Superior temporal gyrus (tissue), 1 donor: Measurements from ENCODE around the gene HNF4A.
A peak's percentile ranks its signal among the peaks of the same experiment; 100 is the strongest.

ENCODE experiments used
- DNase-seq: peaks from one replicate; pipeline ENCODE4 v3.0.0-alpha.2; 2016; ENCODE audit errors: extremely low spot score

Gene HNF4A

GRCh38 chr20:44424039-44424495 is 68.6 kb downstream of the HNF4A start:
- no peak for DNase-seq

DNA sequence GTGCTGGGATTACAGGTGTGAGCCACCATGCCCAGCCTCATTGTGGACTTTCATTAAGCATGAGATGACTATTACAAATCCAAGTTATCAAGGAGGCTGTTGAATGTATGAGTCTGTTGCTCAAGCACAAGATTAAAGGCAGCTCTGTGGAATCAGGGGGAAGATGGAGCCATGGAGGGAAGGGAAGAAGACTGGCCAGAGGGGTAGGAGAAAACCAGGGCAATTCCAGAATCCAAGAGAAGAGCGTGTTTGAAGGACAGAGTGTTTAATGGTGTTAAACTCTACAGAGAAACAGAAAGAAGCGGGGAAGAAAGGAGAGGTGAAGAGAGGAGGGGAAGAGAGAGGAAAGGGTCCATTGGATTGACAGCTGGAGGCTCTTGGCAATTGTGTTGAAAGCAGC is 70.4 kb downstream of the HNF4A start:
- DNase-seq = no peak

- DNase-seq = peak; percentile 67
These were observed 71.6 kb downstream of the HNF4A start for GRCh38 chr20:44426879-44427790.

DNA sequence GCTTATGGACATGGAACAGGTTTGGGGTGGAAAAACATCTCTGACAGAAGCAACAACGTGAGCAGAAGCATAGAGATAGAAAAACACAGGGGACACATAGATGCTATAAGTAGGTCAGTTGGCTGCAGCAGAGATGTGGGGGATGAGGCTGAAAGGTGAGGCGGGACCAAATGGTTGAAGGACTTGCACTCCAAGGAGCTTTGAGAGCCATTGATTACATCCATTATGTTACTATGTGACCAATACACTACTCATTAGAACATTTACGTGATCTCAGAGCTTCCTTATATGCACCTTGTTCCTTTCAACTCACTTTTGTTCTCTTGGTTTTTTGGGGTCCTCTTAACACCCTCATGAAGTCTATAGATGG is 72.3 kb downstream of the HNF4A start:
- DNase-seq = no peak

DNA sequence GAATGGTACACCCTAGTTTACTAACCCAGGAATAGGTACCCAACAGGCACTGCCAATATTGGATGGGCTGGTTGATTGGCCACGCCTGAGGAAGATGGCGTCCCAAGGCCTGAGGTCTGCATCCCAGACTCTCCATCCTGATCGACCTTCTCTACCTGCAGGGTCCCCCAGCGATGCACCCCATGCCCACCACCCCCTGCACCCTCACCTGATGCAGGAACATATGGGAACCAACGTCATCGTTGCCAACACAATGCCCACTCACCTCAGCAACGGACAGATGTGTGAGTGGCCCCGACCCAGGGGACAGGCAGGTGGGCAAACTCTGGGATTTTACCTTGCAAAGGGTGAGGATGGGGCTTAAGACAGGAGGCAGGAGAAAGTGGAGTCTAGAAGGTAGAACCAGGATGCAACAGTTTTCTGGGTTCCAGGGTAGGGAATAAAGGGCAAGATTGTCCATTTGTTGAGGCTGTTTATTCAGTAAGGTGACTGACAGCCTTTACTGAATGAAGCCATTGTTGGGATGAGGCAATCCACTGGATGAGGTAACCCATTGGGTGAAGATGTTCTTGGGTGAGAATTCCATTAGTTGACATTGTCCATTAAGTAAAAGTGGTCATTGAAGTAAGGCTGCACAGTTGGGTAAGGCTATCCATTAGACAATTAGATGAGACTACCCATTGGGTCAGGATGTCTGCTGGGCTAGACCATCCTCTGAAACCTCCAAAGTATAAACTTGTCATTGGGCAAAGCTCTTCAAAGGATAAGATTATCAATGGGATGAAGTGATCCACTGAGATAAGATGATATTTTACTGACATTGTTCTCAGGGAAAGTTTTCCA is 72.9 kb downstream of the HNF4A start:
- no peak for DNase-seq

- DNase-seq = no peak
These were observed 73.5 kb downstream of the HNF4A start for GRCh38 chr20:44429017-44429339.

GRCh38 chr20:44429419-44430269 is 74.1 kb downstream of the HNF4A start:
- DNase-seq = no peak

GRCh38 chr20:44430270-44431065 is 75.0 kb downstream of the HNF4A start:
- no peak for DNase-seq

DNA sequence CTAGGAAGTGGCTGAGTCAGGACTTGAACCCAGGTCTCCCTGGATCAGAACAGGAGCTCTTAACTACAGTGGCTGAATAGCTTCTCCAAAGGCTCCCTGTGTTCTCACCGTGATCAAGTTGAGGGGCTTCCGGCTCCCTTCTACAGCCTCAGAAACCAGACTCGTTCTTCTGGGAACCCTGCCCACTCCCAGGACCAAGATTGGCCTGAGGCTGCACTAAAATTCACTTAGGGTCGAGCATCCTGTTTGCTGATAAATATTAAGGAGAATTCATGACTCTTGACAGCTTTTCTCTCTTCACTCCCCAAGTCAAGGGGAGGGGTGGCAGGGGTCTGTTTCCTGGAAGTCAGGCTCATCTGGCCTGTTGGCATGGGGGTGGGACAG is 75.6 kb downstream of the HNF4A start:
- no peak for DNase-seq

DNA sequence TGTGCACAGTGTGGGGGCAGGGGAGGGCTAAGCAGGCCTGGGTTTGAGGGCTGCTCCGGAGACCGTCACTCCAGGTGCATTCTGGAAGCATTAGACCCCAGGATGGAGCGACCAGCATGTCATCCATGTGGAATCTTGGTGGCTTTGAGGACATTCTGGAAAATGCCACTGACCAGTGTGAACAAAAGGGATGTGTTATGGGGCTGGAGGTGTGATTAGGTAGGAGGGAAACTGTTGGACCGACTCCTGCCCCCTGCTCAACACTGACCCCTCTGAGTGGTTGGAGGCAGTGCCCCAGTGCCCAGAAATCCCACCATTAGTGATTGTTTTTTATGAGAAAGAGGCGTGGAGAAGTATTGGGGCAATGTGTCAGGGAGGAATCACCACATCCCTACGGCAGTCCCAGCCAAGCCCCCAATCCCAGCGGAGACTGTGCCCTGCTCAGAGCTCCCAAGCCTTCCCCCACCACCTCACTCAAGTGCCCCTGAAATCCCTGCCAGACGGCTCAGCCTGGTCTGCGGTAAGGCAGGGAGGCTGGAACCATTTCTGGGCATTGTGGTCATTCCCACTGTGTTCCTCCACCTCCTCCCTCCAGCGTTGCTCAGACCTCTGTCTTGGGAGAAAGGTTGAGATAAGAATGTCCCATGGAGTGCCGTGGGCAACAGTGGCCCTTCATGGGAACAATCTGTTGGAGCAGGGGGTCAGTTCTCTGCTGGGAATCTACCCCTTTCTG is 76.2 kb downstream of the HNF4A start:
- no peak for DNase-seq

- DNase-seq = no peak
These were observed 77.4 kb downstream of the HNF4A start for GRCh38 chr20:44432618-44433577.

GRCh38 chr20:44433751-44434538 is 78.4 kb downstream of the HNF4A start:
- no peak for DNase-seq

DNA sequence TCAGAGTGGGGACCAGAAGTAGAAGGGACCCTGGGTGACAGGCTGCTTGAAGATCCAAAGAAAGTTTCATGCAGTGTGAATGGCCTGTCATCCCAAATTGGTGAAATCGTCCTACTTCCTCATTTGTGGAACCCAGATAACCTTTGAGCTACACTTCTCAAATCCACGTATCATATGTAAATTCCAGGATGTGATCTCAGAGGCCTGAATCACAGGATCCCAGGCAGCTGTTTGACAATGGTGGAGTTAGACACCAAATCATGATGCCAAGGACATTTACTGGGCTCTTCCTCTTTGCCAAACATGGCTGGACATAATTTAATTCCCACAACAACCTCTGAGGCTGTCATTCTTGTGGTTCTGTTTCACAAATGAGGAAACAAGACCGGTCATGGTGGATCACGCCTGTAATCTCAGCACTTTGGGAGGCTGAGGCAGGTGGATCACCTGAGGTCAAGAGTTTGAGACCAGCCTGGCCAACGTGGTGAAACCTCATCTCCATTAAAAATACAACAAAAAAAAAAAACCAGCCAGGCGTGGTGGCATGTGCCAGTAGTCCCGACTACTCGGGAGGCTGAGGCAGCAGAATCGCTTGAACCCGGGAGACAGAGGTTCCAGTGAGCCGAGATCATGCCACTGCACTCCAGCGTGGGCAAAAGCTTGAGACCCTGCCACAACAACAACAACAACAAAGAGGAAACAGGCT is 80.3 kb downstream of the HNF4A start:
- no peak for DNase-seq

GRCh38 chr20:44436393-44436792 is 80.9 kb downstream of the HNF4A start:
- no peak for DNase-seq

DNA sequence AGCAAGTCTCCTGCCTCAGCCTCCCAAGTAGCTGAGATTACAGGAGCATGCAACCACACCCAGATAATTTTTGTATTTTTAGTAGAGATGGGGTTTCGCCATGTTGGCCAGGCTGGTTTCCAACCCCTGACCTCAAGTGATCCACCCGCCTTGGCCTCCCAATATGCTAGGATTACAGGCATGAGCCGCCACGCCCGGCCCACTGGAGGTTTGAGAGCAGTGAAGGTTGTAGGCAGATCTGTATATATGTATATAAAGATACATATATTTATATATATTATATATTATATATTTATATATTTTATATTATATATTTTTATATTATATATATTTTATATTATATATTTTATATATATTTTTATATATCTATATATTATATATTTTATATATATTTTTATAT is 82.0 kb downstream of the HNF4A start:
- no peak for DNase-seq

DNA sequence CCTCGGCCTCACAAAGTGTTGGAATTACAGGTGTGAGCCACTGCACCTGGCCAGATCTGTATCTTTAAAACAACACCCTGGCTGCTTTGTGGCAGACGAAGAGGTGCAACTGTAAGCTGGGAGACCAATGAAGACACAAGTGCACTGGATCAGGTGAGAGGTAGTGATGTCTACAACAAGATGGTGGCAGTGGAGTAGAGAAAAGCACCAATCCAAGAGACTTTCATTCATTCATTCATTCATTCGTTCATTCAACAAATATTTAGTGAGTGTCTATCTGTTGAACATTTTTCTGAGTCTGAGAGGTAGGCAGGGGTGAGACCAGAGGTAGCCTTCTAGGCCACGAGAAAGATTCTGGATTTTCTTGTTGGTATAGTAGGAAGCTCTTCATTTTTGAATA is 83.3 kb downstream of the HNF4A start:
- DNase-seq = no peak

- no peak for DNase-seq
These were observed 83.8 kb downstream of the HNF4A start for GRCh38 chr20:44439318-44439717.
